GM21390 (cell line): ENCODE results near the gene SMCR8.
"Not testable (repeated sequence)": the region's sequence is repeated elsewhere in the genome, so short reads cannot be mapped to it uniquely, and the experiment has no call there.

Experiments
- ATAC-seq: cut with Tn5 transposase; IDR thresholded peaks from one replicate; pipeline ENCODE4 v1.9.1; 2021; ENCODE audit not compliant: unreplicated experiment

The SMCR8 gene

DNA sequence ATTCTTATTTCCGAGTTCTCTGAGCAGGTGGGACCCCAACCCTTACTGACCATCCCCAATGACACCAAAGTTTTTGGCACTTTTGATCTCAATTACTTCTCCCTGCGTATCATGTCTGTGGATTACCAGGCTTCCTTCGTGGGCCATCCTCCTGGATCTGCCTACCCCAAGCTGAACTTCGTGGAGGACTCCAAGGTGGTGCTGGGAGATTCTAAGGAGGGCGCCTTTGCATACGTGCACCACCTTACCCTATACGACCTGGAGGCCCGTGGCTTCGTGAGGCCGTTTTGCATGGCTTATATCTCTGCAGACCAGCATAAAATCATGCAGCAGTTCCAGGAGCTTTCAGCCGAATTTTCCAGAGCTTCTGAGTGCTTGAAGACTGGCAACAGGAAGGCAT is 868 bp downstream of the SMCR8 start:
- ATAC-seq: no peak

DNA sequence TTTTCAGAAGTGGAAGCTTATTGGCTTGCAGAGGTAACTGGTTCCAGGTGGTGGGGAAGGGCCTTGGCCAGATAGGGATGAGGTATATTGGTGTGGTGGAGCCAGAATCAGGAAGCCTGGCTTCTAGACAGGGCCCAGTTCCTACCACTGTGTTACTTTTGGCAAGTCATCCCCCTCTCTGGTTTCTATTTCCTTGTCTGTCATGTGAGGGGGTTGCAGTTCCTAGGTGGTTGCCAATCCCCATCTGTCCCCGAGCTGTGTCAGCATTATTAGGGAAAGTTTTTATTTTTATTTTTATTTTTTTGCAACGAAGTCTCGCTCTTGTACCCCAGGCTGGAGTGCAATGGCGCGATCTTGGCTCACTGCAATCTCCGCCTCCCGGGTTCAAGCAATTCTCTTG is 3.0 kb downstream of the SMCR8 start:
- no peak for ATAC-seq

DNA sequence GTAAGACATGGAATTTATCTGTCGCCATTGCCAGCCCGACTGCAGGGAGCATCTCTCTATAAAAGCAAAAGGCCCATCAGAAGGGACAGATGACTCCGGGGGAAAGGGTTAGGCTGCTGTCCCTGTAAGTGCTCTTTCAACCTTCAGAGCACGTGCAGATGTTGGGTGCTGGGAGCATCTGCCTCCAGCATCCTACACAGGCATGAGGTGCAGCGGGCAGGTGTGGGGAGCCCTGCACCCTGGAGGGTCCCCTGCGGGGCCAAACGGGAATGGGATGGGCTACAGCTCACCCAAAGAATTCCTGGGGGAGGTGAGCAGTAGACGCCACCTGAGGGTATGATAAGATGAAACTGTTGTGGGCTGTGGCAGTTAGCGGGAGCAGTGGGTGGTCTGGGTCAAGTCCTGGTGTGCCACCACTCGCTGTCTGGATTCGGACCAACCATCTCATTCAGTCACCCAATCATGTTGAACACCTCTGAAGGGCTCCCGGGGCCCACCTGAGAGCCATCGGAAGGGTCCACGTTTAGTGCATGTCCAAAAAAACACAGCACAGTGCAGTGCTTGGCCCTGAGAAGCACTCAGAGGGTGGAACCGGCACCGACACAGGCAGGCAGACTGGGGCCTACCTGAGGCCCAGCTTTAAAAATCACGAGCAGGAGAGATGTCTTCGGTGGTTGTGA is 3.8 kb downstream of the SMCR8 start:
- ATAC-seq: no peak

DNA sequence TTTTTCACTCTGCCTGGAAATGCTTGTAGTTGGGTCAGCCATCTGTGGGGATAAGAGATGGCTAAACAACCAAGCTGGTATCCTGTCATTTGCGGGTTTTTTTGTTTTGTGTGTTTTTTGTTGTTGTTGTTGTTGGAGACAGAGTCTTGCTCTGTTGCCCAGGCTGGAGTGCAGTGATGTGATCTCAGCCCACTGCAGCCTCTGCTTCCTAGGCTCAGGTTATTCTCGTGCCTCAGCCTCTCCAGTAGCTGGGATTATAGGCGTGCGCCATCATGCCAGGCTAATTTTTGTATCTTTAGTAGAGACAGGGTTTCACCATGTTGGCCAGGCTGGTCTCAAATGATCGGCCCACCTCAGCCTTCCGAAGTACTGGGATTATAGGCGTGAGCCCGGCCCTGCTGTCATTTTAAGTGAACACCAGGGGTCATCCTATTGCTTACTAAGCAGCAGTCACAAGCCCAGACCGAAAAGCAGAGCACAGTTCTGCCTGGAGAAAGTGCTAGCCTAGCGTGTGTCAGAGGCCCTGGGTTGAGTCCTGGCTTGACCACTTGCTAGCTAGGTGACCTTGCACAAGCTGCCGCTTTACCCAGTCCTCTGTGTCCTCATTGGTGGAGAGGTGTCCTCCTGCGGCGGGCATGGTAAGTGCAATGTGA is 4.6 kb downstream of the SMCR8 start:
- ATAC-seq: no peak

DNA sequence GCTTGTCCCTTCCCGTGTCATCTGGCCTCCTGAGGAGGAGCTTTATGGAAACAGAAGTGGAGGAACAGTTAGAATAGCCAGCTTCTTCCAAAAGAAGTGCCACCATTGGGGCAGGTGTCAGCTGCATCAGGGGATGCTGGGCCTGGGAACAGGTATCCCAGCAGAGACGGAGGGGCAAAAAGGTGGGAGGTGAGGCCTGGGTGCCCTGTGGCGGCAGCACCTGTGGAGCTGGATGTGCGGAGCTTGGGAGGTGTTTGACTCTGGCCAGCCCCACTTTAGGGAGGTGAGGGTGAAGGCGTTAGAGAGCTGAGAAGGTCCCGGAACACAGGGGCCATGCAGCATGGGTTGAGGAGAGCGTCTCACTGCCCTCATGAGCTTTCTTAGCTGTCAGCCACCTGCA is 5.2 kb downstream of the SMCR8 start:
- no peak for ATAC-seq

DNA sequence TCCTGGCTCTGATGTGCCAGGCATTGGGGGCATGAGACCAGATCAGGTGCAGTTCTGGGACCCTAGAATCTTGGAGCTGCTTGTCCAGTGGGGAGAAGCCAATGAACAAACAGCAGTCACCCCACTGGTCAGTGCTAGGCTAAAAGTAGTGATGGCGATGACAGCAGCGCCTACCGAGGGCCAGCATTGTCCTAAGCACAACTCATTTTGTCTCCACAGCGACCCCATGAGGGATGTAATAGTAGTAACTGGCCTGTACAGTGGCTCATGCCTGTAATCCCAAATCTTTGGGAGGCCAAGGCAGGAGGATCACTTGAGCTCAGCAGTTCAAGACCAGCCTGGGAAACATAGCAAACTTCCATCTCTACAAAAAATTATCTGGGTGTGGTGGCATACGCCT is 6.2 kb downstream of the SMCR8 start:
- no peak for ATAC-seq

DNA sequence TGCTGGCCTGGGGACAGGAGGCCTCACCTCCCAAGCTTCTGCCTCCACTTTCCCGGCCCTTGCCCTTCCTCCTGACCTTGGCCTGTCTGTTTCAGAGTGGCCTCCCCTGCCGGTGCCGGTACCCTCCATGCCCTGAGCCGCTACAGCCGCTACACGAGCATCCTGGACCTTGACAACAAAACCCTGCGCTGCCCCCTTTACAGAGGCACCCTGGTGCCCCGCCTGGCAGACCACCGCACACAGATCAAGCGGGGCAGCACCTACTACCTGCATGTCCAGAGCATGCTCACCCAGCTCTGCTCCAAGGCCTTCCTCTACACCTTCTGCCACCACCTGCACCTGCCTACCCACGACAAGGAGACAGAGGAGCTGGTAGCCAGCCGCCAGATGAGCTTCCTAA is 7.4 kb downstream of the SMCR8 start:
- no peak for ATAC-seq

DNA sequence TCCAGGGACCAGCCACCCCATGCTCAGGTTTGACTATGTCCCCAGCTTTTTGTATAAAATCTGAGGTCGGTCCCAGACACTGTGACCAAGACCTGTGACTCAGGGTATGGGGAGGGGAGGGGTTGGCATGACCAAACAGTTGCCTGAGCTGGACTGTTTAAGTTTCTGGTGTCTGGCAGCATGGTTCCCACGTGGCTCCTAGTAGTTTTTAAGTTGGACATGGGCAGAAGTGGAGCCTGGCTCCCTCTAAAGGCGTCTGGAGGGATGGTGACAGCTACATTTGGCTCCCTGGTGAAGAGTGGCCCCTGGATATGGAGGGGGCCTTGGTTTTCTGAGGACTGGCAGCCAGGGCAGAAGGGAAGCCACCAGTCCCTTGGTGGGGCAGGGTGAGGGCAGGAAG is 7.9 kb downstream of the SMCR8 start:
- no peak for ATAC-seq

DNA sequence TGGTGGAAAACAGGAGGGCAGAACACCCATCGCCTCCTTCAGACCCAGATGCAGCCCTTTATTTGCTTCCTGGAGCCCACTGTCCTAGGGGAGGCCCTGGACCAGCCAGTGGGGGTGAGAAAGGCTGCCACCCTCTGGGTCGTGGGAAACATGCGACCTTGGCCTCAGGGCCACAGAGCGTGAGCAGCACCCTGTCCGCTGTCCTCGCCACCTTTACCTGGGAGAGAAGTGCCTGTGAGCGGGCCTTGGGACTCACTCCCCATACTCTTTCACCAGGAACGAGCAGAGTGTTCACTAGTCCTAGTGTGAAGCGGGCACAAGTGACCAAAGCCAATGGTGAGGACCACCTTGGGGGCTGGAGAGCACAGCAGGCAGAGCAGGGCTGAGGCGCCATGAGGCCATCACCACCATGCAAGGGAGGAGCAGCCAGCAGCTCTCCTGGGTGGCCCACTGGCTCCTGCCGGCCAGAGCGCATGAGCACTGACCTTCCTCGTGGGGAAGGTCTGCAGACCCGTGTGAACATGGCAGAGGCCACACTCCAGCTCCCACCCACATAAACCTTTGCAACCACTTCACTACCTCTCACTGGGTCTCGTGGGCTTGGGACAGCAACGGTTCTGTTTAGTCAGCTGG is 8.5 kb downstream of the SMCR8 start:
- ATAC-seq: no peak

DNA sequence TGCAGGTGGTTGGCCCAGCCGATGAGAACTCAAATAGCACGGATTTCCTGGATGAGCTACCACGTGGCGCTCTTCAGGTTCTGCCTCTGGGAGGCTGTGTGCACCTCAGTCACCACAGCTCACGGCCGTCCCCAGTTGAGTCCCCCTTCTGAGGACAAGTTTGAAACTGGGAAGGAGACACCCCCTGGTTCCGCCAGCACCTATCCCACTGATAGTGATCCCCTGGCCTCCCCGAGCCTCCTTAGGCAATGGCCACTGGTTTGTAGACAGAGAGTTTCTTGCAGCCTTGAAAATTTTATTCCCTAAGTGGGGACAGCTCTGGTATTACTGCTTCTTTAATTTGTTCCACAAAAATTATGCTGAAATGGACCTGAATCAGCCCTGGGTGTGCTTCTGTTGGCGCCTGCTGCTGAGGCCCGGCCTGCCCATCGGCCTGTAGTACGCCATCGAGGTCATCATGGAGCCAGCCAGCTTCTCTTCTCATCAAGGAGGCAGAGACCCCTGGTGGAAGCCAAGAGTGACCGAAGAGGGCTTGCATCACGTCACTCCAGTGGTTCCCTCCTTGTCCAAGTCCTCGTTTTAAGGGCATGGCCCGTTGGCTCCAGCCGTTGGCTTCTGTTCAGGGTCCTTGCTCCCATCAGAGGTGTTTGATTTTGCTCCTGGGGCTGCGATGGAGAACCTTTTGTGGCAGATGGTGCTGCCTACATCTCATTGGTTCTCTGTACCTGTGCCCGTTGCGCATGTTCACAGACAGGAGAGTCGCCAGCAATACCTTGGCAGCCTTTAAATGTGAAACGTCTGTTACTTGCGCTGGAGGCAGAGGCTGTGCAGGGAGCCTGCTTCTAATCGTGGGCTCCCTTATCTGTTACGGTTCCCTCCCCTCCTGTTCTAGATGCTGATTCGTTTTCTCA is 9.3 kb downstream of the SMCR8 start:
- ATAC-seq: no peak

DNA sequence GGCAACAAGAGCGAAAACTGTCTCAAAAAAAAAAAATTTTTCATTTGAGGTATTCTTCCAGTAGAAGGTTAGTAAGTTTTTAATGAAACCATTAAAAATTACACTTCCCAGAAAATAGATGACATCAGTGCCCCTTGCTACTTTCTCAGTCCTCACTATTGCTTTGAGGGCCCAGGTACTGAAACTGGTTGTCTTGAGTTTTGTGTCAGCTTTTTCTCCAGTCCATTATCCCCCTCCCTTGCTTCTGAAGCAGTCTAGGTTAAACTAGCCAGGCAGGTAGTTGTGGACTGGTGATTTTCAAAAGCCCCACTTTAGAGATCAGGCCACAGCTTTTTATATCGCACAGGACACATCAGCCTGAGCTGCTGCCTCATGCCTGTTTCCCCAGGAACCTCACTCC is 10.9 kb downstream of the SMCR8 start:
- no peak for ATAC-seq

DNA sequence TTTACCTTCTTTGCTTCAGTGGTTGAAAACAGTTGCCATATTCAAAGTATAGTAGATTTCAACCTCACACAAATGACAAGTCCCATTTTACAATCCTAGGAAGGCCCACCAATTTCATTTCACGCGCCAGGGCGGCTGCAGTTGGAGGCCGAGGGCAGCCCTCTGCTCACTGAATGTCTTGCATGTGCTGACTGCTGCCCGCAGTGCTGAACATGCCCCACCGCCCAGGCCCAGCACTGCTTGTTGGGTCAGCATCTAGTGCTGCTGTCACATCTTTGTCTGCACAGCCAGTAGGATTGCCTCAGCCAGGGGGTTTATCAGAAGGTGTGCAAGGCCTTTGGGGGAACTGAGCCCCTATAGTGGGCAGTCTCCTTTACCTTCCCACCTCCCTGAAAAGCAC is 11.5 kb downstream of the SMCR8 start:
- no peak for ATAC-seq

DNA sequence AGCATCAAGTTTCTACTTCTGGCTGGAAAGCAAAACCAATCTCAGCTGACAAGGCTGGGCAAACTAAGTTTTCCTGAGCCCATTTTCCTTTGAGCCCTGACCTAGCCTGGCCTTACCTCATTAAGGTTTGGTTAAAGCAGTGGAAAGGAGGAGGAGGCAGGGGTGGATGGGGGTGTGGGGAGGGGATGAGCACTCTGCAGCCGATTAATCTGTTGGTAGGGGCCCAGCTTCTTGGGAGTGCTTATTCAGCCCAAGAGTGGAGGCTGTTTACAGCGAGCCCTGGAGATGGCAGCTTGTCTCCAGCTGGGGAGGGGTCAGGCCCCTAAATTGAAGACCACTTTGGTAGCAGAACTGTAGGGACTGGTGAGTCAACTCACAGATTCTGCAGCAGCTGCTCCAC is 12.0 kb downstream of the SMCR8 start:
- ATAC-seq: no peak

DNA sequence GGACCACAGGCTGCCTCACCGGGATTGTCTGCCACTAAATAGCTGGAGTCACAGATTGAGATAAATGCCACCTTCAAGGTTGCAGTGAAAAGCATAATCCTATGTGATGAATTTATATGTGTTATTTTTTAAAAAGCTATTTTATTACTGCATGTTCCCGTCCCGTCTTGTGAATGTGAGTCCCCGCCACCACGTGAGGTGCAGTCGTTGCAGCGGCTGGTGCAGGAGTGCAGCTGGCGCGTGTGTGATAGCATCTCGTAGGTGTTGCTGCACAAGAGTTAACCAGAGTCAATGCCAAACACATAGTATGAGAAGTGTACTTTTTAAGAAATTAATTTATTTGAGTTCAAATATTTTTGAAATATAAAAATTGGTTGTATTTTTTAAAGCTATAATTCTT is 12.5 kb downstream of the SMCR8 start:
- ATAC-seq: no peak

DNA sequence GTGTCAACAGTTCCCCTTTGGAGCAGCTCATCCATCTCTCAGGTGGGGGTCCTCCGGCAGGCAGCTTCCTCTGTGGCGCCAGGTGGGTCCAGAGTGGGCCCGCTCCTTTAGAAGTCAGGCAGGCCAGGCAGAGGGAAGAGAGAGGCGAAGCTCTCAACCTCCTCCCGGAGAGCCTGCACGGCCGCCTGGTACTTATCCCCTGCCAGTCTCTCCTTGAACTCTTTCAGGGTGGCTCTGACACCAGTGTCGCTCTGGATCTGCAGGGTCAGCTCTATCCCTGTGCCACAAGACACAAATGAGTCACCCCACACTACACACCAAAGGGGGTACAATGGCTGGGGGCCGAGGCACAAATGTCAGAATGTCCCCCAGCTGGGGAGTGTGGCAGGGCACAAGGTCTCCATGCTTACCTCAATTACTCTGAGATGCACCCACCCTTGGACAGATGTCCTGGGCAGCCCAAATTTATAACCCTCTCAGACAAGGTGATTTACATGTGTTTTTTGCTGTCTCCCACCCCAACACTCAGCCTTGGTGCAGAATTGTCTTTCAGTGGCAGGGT is 13.6 kb downstream of the SMCR8 start:
- no peak for ATAC-seq

DNA sequence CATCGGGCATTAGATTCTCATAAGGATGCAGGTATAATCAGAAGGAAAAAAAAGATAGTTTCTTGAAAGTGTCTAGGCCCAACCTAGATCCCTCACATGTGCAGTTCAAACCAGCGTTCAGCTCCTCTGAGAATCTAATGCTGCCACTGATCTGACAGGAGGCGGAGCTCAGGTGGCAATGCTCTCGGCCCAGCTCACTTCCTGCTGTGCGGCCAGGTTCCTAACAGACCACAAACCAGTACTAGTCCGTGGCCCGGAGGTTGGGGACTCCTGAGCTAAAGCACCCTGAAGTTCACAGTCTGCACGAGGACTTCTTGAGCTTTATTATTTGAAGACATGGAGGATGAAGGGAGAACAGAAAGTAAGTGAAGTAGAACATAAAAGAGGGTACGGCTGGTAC is 16.8 kb downstream of the SMCR8 start:
- ATAC-seq: no peak

DNA sequence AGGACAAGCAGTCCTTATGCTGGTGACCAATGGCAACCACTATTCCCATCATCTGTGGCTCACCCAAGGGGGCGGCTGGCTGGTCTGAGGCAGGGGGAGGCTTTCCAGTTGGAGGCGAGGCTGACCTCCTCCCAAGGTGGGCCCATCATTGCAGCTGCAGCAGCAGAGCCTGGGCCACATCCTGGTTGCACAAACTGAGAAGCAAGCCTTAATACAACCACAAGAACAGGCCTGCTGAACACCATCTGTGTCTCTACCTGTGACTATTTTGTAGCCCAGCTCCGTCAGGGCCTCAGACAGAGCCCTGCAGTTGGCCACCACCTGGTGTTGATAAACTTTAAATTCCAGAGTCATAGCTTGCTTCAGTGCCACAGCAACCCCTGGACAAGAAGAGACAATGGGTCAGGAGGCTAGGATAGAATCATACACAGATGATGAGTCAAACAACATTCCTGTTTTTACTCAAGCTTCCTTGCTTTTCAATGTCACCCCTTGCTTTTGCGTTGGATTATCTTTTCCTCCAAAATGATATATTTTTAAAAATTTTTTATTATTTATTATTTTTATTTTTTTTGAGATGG is 17.9 kb downstream of the SMCR8 start:
- ATAC-seq: no peak

DNA sequence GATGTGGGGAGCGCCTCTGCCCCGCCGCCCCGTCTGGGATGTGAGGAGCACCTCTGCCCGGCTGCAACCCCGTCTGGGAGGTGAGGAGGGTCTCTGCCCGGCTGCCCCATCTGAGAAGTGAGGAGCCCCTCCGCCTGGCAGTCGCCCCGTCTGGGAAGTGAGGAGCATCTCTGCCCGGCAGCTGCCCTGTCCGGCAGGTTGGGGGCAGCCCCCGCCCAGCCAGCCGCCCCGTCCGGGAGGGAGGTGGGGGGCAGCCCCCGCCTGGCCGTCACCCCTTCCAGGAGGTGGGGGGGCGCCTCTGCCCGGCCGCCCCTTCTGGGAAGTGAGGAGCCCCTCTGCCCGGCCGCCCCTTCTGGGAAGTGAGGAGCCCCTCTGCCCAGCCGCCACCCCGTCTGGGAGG is 23.1 kb downstream of the SMCR8 start:
- ATAC-seq: not testable (repeated sequence)

DNA sequence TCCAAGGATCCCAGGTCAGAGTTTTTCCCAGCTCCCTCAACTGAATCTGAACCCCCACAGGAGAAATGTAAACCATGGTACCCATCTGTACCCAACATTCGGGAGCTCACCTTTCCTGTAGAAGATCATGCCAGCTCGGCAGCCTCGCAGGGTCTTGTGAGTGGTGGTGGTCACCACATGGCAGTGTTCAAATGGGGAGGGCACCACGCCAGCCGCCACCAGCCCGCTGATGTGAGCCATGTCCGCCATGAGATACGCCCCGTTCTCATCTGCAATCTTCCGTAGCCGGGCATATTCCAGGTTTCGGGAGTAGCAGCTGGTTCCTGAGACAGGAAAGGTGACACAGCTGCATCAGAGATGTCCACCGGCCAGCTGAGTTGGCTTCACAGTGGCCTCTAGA is 24.8 kb downstream of the SMCR8 start:
- ATAC-seq: no peak

DNA sequence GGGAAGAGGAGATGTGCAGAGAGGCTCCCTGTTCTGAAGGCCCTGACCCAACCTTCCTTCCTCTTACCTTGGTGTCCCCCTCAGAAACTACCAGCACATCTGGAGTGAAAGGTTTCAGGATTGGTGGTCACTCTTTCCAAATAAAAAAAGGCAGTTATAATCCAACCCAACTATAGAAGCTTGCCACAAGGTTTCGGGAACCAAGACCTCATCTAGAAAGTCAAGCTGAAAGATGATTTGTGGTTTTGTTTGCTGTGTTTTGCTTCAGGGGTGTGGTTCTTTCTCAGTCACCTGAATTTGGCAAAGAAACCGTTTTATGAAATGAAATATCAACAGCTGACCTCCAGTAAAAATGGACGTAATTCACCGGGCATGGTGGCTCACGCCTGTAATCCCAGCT is 28.9 kb downstream of the SMCR8 start:
- no peak for ATAC-seq

DNA sequence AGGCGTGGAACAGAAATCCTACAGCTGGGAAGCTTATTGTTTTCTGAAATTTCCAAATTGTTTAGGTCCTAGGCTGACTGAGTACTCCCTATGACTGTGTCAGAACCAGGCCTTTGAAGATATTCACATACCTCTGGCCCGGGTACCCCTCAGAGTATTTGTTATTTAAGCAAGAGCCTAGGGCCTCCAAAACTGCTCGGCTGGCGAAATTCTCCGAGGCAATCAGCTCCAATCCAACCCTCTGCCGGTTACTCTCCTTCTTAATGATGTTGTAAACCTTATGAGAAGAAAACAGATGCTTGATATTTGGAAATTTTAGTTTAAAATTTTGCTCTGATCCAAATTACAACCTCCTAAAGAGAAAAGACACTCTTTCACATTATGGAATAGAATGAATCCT is 38.4 kb downstream of the SMCR8 start:
- ATAC-seq: no peak
